ENCODE results near the gene RASA1.
"Not testable (repeated sequence)": the region's sequence is repeated elsewhere in the genome, so short reads cannot be mapped to it uniquely, and the experiment has no call there.

RASA1 gene

DNA sequence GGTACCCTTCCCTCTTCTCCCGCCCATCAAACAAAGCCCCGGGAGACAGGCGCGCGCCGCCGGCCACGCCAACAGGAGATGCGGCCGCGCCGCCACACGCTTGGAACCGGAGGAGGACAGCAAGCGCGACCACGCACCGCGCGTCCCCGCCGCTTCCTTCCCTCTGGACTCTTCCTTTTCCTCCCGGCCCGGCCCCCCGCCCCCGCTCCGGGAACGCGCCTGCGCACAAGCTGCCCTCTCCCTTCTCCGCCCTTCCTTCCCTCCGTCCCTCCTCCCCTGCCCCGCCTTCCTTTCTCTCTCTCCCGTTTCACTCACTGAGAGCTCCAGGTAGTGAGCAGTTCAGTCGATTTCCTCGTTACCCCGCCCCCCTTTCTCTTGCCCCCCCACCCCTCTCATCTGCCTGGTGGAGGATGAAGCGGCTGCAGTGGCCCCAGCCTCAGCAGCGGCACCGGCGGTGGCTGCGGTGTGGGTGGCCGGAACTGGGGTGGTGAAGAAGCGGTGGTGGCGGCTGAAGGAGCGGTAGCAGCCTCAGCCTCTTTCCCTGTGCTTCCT is at the start of gene RASA1:
TSS of gene RASA1 (plus strand) at position 310 of the 552 bp plus-strand sequence. CDS start 569 bp downstream, outside the sequence.
- peak; percentile 96 for DNase-seq

GRCh38 chr5:87229780-87230179 is 37.9 kb upstream of the RASA1 start:
- DNase-seq = no peak

GRCh38 chr5:87231037-87231808 is 36.5 kb upstream of the RASA1 start:
- DNase-seq = no peak

DNA sequence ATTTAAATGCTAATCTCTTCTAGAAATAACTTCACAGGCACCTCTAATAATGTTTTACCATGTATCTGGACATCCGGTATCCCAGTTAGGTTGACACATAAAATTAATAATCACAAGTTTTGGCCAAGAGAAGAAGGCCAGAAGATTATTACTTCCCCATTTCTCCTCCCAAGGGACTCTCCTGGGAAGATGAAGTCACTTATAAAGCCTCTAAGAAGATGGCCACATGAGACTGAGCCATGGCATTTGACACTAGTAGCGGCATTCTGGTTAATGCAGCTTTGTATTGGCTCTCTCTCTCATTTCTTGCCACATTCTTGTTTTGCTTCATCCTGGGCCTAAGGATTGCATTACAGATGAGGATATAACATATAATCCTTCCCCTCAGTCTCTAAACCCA is 34.5 kb upstream of the RASA1 start:
- no peak for DNase-seq

GRCh38 chr5:87241555-87241954 is 26.1 kb upstream of the RASA1 start:
- no peak for DNase-seq

DNA sequence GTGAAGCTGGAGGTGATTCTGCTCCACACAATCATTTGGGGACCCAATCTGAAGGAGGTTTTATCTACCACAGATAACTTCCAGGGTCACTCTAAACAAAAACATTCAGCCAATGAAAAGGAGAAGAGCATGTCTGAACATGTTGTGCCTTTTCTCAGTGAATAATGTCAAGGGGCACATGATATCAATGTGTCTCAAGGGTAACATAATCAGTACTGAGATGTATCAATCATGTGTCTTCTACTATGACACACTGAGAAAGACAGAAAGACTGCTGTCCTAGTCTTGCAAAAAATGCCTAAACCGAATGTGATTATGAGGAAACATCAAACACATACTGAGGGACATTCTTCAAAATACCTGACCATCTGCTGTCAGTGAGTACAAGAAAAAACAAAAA is 25.4 kb upstream of the RASA1 start:
- no peak for DNase-seq

DNA sequence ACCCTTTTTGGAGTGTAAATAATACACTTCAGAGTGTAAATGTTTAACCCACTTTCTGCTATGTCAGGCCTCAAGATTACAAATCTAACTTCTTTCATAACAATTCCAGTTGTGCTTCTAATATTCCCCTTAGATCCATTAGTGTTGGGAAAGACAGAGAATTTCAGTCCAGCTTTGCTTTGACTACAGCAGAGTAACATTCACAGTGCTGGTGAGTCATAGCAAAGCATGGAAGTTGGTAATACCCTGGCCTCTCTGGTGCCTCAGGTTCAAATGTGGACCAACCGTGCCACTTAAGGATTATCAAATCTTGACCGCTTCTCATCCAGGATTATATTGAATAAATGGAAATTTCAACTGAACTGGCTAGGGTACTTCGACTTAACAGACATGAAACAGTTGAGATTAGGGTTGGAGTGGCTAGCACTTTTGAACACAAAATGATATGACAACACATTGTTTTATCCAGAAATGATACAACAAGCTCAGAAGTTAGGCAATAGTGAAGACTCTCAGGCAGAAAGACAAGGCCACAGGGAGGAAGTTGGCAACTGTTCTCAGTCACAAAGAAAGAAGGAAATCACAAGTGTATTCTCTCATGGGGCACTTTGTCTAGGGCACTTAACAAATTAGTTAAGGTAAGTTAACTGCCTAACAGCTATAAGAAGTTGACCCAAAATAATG is 24.4 kb upstream of the RASA1 start:
- peak; percentile 74 for DNase-seq

GRCh38 chr5:87245451-87245850 is 22.2 kb upstream of the RASA1 start:
- DNase-seq = no peak

DNA sequence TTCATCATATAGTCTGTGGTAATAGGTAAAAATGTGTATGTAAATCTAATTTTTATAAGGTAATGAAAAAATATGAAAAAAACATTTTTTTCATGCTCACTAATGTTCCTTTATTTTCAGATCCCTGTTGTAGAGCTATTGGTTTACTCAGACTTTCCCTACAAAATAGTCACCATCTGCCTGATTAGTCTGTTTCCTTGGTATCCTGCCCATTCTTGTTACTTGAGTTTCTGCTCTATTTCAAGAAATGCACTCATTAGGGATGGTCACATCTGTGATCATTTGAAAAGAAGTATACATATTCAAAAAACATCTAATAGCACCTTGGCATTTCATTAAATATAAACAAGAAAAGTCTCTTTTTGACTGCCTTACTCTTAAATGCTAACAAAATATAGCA is 21.6 kb upstream of the RASA1 start:
- DNase-seq = no peak

- no peak for DNase-seq
Observed at GRCh38 chr5:87252283-87252605, 15.4 kb upstream of the RASA1 start.

- no peak for DNase-seq
Observed at GRCh38 chr5:87254035-87254434, 13.6 kb upstream of the RASA1 start.

DNA sequence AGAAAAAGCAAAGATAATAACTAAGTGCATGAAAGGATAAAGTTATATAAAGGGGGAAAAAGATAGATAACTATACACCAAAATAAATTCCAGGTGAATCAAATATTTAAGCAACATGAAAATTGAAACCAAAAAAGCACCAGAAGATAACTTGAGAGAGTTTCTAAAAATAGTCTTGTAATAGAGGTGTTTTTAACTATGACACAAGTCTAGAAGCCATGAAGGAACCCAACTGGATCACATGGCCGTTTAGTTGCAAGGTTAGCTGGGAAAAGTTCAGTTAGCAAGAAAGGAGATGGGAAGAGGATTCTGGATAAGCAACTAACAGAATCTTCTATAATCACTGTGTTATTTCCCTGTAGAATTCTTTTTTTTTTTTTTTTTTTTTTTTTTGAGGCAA is 9.2 kb upstream of the RASA1 start:
- DNase-seq = no peak

DNA sequence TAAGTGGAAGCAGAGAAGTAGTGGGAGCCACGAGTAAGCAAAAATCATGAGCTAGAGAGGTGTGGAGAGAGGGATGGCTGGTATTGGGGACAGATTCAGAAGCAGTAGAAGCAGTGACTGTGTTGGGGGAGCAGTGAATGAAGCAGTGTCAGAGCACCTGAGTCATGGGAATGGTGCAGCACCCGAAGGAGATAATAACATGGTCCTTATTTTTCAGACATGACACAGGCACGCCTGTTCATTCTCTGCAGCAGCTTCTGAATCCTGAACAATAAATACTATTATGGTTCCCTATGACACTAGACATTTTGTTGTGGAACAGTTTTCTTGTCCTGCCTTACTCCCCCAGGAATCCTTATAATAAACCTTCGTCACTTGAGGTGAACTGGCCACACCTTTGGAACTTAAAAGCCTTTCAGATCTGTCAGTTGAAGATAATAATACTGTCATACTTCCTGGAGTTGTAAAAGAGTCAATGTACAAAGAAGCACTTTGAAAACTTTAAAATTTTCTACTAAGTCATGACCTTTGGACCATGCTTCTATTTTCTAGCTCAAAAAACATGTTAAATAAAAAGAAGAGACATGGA is 7.0 kb upstream of the RASA1 start:
- DNase-seq = no peak

- no peak for DNase-seq
Observed at GRCh38 chr5:87263498-87263897, 4.2 kb upstream of the RASA1 start.

DNA sequence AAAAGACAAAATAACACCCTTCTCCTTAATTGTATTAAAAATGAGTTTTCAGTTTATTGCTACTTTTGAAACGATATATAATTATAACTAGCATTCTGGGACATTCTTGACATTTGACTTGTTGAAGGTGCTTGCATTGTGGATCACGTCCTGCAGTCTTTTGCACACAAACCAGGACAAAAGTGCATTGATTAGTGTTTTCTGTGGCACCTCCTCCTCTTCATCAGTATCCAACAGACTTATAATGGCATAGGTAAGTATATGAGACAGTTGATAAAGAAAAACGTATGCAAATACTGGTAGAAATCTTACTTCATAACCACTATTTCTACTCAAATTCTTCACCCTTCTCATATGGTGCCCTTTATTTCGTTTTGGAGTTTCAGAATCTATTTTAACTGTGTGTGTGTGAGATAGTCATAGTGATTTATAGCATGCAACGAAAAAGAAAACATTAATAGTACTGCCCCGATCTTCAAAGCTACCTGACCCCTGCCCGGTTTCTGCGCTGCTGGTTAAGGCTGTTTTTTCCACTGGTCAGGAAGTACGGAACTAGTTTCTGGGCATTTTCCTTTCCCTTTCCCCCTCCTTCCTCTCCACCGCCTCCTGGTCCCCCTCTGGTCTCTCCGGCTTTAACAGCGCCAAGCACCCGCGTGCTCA is 639 bp upstream of the RASA1 start:
- DNase-seq = no peak

GRCh38 chr5:87268126-87268969 is 665 bp downstream of the RASA1 start:
- DNase-seq = peak; percentile 85

- no peak for DNase-seq
Observed at GRCh38 chr5:87268970-87269377, 1.3 kb downstream of the RASA1 start.

DNA sequence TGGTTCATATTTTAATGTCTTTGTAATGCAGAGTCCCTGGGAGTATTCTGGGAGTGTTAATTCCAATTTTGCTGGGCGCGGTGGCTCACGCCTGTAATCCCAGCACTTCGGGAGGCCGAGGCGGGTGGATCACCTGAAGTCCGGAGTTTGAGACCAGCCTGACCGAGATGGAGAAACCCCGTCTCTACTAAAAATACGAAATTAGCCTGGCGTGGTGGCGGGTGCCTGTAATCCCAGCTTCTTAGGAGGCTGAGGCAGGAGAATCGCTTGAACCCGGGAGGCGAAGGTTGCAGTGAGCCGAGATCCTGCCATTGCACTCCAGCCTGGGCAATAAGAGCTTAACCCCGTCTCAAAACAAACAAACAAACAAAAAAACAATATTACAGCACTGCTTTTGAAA is 3.2 kb downstream of the RASA1 start:
- DNase-seq = not testable (repeated sequence)

DNA sequence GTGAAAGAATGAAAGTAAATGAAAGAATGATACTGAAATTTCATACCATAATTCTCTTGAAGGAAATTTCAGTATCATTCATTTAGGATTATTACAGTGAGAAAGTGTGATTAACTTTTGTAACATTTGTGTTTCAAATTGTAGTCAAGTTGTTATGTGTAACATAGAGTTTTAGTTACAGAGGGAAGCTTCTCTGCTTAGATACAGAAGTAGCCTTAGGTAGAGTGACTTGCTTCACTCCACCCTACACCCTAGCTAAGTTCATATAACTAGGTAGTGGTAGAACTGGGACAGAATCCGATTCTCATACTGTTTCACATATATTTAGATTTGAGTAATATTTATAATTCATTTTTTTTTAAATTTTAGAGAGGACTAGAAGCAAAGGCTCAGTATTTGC is 9.0 kb downstream of the RASA1 start:
- DNase-seq = no peak

GRCh38 chr5:87277279-87277835 is 9.7 kb downstream of the RASA1 start:
- DNase-seq = no peak

GRCh38 chr5:87278590-87279100 is 11.0 kb downstream of the RASA1 start:
- DNase-seq = no peak

DNA sequence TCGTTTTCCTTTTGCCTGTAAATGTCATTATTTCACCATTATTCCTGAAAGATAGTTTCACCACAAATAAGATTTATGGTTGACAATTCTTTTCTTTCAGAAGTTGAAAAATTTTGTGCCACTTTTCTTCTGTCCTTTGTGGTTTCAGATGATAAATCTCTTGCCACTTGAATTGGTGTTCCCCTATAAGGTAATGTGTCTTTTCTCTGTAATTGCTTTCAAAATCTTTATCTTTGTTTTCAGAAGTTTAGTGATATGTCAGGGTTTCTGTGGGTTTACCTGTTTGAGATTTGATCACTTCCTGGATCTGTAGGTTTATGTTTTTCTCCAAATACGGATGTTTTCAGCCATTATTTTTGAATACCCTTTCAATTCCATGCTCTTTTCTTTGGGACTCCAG is 14.6 kb downstream of the RASA1 start:
- no peak for DNase-seq

Measured in hematopoietic multipotent progenitor cell treated with erythropoietin and hydrocortisone succinate and interleukin-3 and kit ligand, for 4 days (in vitro differentiated cells).